ENCODE results near the gene MYBPC3.

- TF ChIP-seq, protein P1, sequence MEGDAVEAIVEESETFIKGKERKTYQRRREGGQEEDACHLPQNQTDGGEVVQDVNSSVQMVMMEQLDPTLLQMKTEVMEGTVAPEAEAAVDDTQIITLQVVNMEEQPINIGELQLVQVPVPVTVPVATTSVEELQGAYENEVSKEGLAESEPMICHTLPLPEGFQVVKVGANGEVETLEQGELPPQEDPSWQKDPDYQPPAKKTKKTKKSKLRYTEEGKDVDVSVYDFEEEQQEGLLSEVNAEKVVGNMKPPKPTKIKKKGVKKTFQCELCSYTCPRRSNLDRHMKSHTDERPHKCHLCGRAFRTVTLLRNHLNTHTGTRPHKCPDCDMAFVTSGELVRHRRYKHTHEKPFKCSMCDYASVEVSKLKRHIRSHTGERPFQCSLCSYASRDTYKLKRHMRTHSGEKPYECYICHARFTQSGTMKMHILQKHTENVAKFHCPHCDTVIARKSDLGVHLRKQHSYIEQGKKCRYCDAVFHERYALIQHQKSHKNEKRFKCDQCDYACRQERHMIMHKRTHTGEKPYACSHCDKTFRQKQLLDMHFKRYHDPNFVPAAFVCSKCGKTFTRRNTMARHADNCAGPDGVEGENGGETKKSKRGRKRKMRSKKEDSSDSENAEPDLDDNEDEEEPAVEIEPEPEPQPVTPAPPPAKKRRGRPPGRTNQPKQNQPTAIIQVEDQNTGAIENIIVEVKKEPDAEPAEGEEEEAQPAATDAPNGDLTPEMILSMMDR (IDR thresholded peaks at IDR 0.05; ENCODE audit: extremely low read depth in 1 of 2, insufficient read depth in 1 of 2, low read depth in 1 of 2, low read length in 2 of 2): no peak
- TF ChIP-seq POLR2A (IDR thresholded peaks at IDR 0.05; ENCODE audit: low read depth, low read length) (no peak), EZH2 (IDR thresholded peaks at IDR 0.05; ENCODE audit: borderline replicate concordance, low read depth, low read length, severe bottlenecking) (no peak), MYC (IDR thresholded peaks at IDR 0.05; ENCODE audit: low read depth, low read length) (no peak)
- TF ChIP-seq, protein P2, sequence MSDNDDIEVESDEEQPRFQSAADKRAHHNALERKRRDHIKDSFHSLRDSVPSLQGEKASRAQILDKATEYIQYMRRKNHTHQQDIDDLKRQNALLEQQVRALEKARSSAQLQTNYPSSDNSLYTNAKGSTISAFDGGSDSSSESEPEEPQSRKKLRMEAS (IDR thresholded peaks at IDR 0.05; ENCODE audit: insufficient read depth, insufficient read length): no peak
Measured at GRCh38 chr11:47395223-47396048, 42.9 kb upstream of the MYBPC3 start.

All from endothelial cell of umbilical vein (primary cell).